ENCODE data around the gene RTP3. TPM values are rescaled to one million over a fixed set of nuclear protein-coding genes. Genes with fewer than 3 reads are reported as not detected.

RTP3 gene
- total and polyA plus RNA-seq, 4 donors: 1.0 to 61.7 (median 26.6) TPM

- no peak for TF ChIP-seq REST (IDR thresholded peaks at IDR 0.05)
These were observed 8.2 kb downstream of the RTP3 start (continued) for GRCh38 chr3:46505953-46506352.

GRCh38 chr3:46506526-46506925, 8.8 kb downstream of the RTP3 start:
- H3K4me1 ChIP-seq (ENCODE audit: control insufficient read depth in 4 of 4, insufficient read depth in 4 of 4, low read length in 3 of 4): peaks cover 9 to 14% (median 12%) of the 10 kb centered on the region in 4 donors
- DNase-seq (ENCODE audit: low spot score): no peak
- no peak overlapping the region for H3K27ac ChIP-seq (ENCODE audit: low read depth in 1 of 2, low read length in 2 of 2)
- peaks cover 0 to 3% (median 0%) of the 10 kb centered on the region in 4 donors for H3K36me3 ChIP-seq (ENCODE audit: control insufficient read depth in 4 of 4, insufficient read depth in 3 of 4, low read depth in 1 of 4, low read length in 3 of 4)
- no peak overlapping the region for H3K4me3 ChIP-seq (ENCODE audit: low read depth in 1 of 3, low read length in 3 of 3)
- WGBS: 89% methylated on average over 3 of the region's 3 CpGs
- no peak overlapping the region for H3K9ac ChIP-seq (ENCODE audit: low read depth in 1 of 2, low read length in 2 of 2)
- TF ChIP-seq RXRA (IDR thresholded peaks at IDR 0.05): no peak
- no peak for TF ChIP-seq HNF4G (IDR thresholded peaks at IDR 0.05)
- no peak for TF ChIP-seq REST (IDR thresholded peaks at IDR 0.05)
- no peak for TF ChIP-seq FOXA2 (IDR thresholded peaks at IDR 0.05)
- no peak for TF ChIP-seq GABPA (IDR thresholded peaks at IDR 0.05 in 1 of 2, conservative IDR thresholded peaks at IDR 0.05 in 1 of 2)
- TF ChIP-seq FOXA1 (IDR thresholded peaks at IDR 0.05): no peak
- TF ChIP-seq, protein P1, sequence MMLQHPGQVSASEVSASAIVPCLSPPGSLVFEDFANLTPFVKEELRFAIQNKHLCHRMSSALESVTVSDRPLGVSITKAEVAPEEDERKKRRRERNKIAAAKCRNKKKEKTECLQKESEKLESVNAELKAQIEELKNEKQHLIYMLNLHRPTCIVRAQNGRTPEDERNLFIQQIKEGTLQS (IDR thresholded peaks at IDR 0.05): no peak
- H3K9me3 ChIP-seq (ENCODE audit: control insufficient read depth in 4 of 4, low read length in 3 of 4): no peaks in the 10 kb centered on the region
- no peaks in the 10 kb centered on the region for H3K27me3 ChIP-seq (ENCODE audit: control insufficient read depth in 4 of 4, insufficient read depth in 4 of 4, low read length in 3 of 4)

DNA sequence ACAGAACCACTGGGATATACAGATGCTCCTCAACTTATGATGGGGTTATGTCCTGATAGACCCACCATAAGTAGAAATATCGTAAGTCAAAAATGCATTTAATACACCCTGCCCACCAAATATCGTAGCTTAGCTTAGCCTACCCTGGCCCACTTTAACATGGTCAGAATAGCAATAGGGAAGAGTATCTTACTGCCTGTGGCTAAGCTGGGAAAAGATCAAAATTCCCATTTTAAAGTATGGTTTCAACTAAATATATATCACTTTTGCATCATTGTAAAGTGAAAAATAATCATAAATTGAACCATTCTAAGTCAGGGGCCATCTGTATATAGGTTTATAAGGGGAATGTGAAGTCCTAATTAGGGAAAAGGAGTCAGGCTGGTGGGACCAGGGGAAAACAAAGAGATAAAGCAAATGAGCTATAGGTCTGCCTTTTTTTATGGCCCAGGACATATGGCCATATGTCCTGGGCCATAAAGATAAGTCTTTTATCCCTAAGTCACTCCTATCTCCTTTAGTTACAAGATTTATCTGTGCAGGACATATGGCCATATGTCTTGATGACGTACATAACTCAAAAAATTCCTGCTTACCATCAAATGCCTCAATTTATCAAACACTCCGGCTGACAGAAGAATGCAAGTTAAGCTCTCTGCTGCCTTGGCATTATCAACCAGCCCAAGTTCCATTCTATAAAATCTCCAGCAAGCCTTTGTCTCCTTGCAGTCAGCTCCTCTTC, 11.2 kb downstream of the RTP3 start:
- no peaks in the 10 kb centered on the region for H3K27me3 ChIP-seq (ENCODE audit: control insufficient read depth in 4 of 4, insufficient read depth in 4 of 4, low read length in 3 of 4)
- TF ChIP-seq HNF4A (conservative IDR thresholded peaks at IDR 0.05): no peak
- no peak for TF ChIP-seq RXRA (IDR thresholded peaks at IDR 0.05)
- no peak for TF ChIP-seq FOXA2 (IDR thresholded peaks at IDR 0.05)
- no peak for TF ChIP-seq RAD21 (IDR thresholded peaks at IDR 0.05)
- no peak for TF ChIP-seq EGR1 (IDR thresholded peaks at IDR 0.05; ENCODE audit: low read depth in 2 of 2)
- TF ChIP-seq, protein P1 (IDR thresholded peaks at IDR 0.05): no peak
- TF ChIP-seq TAF1 (conservative IDR thresholded peaks at IDR 0.05): no peak
- TF ChIP-seq, protein P2, sequence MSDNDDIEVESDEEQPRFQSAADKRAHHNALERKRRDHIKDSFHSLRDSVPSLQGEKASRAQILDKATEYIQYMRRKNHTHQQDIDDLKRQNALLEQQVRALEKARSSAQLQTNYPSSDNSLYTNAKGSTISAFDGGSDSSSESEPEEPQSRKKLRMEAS (IDR thresholded peaks at IDR 0.05): no peak
- WGBS: 96% methylated on average over 4 of the region's 4 CpGs
- H3K4me1 ChIP-seq (ENCODE audit: control insufficient read depth in 4 of 4, insufficient read depth in 4 of 4, low read length in 3 of 4): no peaks in the 10 kb centered on the region
- DNase-seq (ENCODE audit: low spot score): no peak
- H3K9me3 ChIP-seq (ENCODE audit: control insufficient read depth in 4 of 4, low read length in 3 of 4): no peaks in the 10 kb centered on the region
- H3K9ac ChIP-seq (ENCODE audit: low read depth in 1 of 2, low read length in 2 of 2): no peak overlapping the region
- peaks cover 0 to 3% (median 0%) of the 10 kb centered on the region in 4 donors for H3K36me3 ChIP-seq (ENCODE audit: control insufficient read depth in 4 of 4, insufficient read depth in 3 of 4, low read depth in 1 of 4, low read length in 3 of 4)
- H3K4me3 ChIP-seq (ENCODE audit: low read depth in 1 of 3, low read length in 3 of 3): no peak overlapping the region
- no peak overlapping the region for H3K27ac ChIP-seq (ENCODE audit: low read depth in 1 of 2, low read length in 2 of 2)

Data from liver (tissue), 9 donors.